ENCODE results near the gene ACOX3.

ACOX3 gene

DNA sequence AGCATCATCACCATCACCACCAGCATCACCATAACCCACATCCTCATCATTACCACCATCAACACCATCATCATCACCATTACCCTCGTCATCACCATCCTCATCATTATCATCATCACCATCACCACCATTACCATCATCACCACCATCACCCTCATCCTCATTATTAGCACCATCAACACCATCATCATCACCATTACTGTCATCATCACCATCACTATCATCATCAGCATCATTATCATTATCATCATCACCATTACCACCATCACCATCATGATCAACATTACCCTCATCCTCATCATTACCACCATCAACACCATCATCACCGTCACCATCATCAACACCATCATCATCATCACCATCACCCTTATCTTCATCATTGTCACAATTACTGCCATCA is 119.3 kb downstream of the ACOX3 start:
- no peak overlapping the region for H3K4me3 ChIP-seq (ENCODE audit: low read depth, low read length)

GRCh38 chr4:8320386-8320750 is 120.2 kb downstream of the ACOX3 start:
- no peak for DNase-seq (ENCODE audit: low read depth)
- peak; percentile 47 for TF ChIP-seq CTCF (IDR thresholded peaks at IDR 0.05; ENCODE audit: low read depth, low read length, missing control alignments)
- H3K4me3 ChIP-seq (ENCODE audit: low read depth, low read length): no peak overlapping the region

More for the DNA sequence above, 119.3 kb downstream of the ACOX3 start:
- DNase-seq (ENCODE audit: low read depth): no peak
- TF ChIP-seq CTCF (IDR thresholded peaks at IDR 0.05; ENCODE audit: low read depth, low read length, missing control alignments): no peak

DNA sequence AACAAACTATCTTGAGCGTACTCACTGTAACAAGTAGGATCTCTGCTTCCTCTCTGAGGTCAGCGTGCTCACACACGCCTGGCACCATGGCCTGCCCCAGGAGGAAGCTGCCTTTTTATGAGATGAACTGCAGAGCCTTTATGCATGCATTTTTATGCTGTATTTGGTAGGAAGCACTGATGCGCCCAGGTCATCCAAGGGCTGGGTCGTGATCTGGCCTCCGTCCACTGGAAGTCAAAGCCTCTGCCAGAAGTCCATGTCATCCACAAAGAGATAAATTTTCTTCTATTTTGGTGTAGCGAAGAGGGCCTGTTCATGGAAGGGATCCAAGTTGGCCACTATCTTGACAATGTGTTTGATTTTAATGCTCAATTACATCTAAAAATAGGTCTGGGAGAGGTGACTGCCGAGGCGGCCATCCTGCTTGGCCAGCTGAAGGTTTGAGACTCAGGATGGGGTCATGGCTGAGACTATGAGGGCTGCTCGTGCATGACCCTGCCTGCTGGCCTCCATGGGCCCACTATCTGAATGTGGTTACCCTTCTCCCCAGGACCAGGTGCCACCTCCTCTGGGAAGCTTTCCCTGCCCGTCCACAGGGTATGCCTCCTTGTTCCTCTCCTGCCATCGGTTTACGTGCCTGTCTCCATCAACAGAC is 120.7 kb downstream of the ACOX3 start:
- no peak overlapping the region for H3K4me3 ChIP-seq (ENCODE audit: low read depth, low read length)
- no peak for DNase-seq (ENCODE audit: low read depth)
- TF ChIP-seq CTCF (IDR thresholded peaks at IDR 0.05; ENCODE audit: low read depth, low read length, missing control alignments): no peak

- DNase-seq (ENCODE audit: low read depth): no peak
- no peak overlapping the region for H3K4me3 ChIP-seq (ENCODE audit: low read depth, low read length)
- TF ChIP-seq CTCF (IDR thresholded peaks at IDR 0.05; ENCODE audit: low read depth, low read length, missing control alignments): no peak
Measured at GRCh38 chr4:8319061-8319460, 121.5 kb downstream of the ACOX3 start.

DNA sequence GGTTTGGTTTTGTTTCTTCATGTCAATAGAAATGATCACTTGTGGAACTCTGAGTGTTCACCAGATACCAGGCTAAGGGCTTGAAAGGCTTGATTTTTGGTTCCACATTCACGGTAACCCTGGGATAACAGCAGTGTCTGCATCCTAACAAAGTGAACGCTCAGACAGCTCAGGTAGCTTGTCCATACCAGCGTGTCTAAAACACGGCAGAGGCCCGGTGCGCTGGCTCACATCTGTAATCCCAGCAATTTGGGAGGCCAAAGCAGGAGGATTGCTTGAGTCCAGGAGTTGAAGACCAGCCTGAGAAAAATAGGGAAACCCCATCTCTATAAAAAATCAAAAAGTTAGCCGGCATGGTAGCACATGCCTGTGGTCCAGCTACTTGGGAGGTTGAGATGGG is 122.0 kb downstream of the ACOX3 start:
- TF ChIP-seq CTCF (IDR thresholded peaks at IDR 0.05; ENCODE audit: low read depth, low read length, missing control alignments): no peak
- H3K4me3 ChIP-seq (ENCODE audit: low read depth, low read length): no peak overlapping the region
- no peak for DNase-seq (ENCODE audit: low read depth)

GRCh38 chr4:8317474-8317873 is 123.0 kb downstream of the ACOX3 start:
- DNase-seq (ENCODE audit: low read depth): no peak
- H3K4me3 ChIP-seq (ENCODE audit: low read depth, low read length): no peak overlapping the region
- no peak for TF ChIP-seq CTCF (IDR thresholded peaks at IDR 0.05; ENCODE audit: low read depth, low read length, missing control alignments)

DNA sequence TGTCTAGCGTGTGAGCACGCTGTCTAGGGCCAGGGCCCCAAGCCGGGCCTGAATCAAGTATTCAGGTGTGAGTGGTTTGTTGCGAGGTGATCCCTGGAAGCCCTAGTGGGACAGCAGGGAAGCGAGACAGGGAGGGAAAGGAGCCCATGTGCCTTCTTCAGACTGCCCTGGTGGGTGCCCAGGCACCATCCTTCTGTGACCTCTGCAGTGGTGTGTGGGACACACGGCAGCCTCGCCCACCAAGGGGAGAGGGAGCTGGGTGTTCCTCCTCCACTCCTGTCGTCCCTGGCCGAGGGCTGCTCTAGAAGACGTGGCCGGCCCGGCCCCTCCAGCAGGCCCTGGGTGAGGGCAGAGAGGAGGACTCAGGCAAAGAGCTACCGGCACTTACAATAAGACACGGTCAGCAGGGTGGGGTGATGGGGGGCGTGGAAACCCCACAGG is 123.6 kb downstream of the ACOX3 start:
- H3K4me3 ChIP-seq (ENCODE audit: low read depth, low read length): no peak overlapping the region
- DNase-seq (ENCODE audit: low read depth): no peak
- TF ChIP-seq CTCF (IDR thresholded peaks at IDR 0.05; ENCODE audit: low read depth, low read length, missing control alignments): no peak
